IMR-90 (cell line): Measurements from ENCODE around the gene TAF1.

Experiments
- CEBPB ChIP-seq: IDR thresholded peaks from 2 replicates; pipeline ENCODE4 v1.6.1; 2012; ENCODE audit warnings: low read depth, low read length, improper control_type of control experiment
- MAZ ChIP-seq: IDR thresholded peaks from 2 replicates; pipeline ENCODE4 v1.6.1; 2012; ENCODE audit warnings: low read depth, mild to moderate bottlenecking, low read length, improper control_type of control experiment, moderate library complexity, borderline replicate concordance
- MXI1 ChIP-seq: IDR thresholded peaks from 2 replicates; pipeline ENCODE4 v1.6.1; 2012; ENCODE audit warnings: low read depth, mild to moderate bottlenecking, low read length, moderate library complexity, borderline replicate concordance
- POLR2A ChIP-seq: IDR thresholded peaks from 2 replicates; pipeline ENCODE4 v1.6.1; 2012; ENCODE audit warnings: mild to moderate bottlenecking, low read depth, low read length
- RAD21 ChIP-seq: IDR thresholded peaks from 2 replicates; pipeline ENCODE4 v1.6.1; 2012; ENCODE audit warnings: low read length, improper control_type of control experiment
- RCOR1 ChIP-seq: IDR thresholded peaks from 2 replicates; pipeline ENCODE4 v1.6.1; 2012; ENCODE audit warnings: mild to moderate bottlenecking, low read length, improper control_type of control experiment; ENCODE audit not compliant: insufficient replicate concordance
- RFX5 ChIP-seq: IDR thresholded peaks from 2 replicates; pipeline ENCODE4 v1.8.0; 2012; ENCODE audit warnings: low read depth, mild to moderate bottlenecking, low read length, moderate library complexity
- SMC3 ChIP-seq: fragments of 150-350 bp; IDR thresholded peaks from 2 replicates; pipeline ENCODE4 v1.6.1; 2016; ENCODE audit warnings: low read depth, mild to moderate bottlenecking, antibody characterized with exemption, low read length, moderate library complexity
- TF ChIP-seq, protein P1 (sequence below): conservative IDR thresholded peaks from 2 replicates; pipeline ENCODE4 v1.5.1; 2012; ENCODE audit warnings: mild to moderate bottlenecking, low read depth, low read length, improper control_type of control experiment
- TF ChIP-seq, protein P2 (sequence below): fragments of 150-350 bp; IDR thresholded peaks from 2 replicates; pipeline ENCODE4 v1.6.1; 2017; ENCODE audit warnings: mild to moderate bottlenecking, antibody characterized with exemption, low read length, low read depth

DNA sequence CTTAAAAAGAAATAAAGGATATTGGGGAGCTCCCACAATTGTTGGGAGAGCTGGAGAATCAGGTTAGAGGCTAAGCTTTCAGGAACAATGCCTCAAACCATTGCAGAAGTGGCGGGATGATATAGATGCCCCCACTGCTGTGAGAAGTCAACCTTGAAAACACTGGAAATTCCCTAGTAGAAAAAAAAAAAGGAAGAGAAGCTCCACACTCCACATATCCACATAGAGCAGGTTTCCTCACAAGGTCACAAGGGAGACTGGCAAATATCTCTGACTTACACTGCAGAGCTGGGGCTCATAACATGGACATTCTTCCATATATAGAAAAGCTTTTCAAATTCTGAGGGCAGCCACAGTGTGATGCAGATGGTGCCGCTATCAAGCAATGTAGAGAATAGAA is 144.0 kb downstream of the TAF1 start:
- TF ChIP-seq, protein P1, sequence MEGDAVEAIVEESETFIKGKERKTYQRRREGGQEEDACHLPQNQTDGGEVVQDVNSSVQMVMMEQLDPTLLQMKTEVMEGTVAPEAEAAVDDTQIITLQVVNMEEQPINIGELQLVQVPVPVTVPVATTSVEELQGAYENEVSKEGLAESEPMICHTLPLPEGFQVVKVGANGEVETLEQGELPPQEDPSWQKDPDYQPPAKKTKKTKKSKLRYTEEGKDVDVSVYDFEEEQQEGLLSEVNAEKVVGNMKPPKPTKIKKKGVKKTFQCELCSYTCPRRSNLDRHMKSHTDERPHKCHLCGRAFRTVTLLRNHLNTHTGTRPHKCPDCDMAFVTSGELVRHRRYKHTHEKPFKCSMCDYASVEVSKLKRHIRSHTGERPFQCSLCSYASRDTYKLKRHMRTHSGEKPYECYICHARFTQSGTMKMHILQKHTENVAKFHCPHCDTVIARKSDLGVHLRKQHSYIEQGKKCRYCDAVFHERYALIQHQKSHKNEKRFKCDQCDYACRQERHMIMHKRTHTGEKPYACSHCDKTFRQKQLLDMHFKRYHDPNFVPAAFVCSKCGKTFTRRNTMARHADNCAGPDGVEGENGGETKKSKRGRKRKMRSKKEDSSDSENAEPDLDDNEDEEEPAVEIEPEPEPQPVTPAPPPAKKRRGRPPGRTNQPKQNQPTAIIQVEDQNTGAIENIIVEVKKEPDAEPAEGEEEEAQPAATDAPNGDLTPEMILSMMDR = no peak
- TF ChIP-seq RAD21 = no peak
- TF ChIP-seq POLR2A = no peak
- TF ChIP-seq RCOR1 = no peak
- TF ChIP-seq, protein P2, sequence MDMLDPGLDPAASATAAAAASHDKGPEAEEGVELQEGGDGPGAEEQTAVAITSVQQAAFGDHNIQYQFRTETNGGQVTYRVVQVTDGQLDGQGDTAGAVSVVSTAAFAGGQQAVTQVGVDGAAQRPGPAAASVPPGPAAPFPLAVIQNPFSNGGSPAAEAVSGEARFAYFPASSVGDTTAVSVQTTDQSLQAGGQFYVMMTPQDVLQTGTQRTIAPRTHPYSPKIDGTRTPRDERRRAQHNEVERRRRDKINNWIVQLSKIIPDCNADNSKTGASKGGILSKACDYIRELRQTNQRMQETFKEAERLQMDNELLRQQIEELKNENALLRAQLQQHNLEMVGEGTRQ = no peak
- no peak for TF ChIP-seq RFX5
- TF ChIP-seq MXI1 = no peak
- TF ChIP-seq CEBPB = no peak
- TF ChIP-seq MAZ = no peak
- TF ChIP-seq SMC3 = no peak
